ENCODE data around the gene NFKBIL1.

DNA sequence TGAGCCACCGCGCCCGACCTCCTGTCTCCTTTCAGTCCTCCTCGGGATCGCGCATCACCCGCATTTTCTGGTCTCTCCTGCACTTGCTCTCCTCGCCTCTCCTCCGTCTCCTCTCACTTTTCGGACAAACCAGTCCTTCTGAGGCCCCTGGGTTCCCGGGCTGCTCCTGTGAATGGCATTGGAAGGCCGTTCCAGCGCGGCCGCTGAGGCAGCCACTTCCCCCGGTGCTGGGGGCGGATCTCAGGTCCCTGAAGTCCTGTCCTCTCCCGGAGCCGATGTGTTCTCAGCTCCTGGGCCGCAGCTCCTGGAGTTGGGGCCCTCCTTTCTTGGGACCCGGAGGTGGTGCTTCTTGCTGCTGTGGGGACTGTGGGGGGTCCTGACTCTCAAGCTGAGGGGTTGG is 48.7 kb upstream of the NFKBIL1 start:
- TF ChIP-seq, protein P1, sequence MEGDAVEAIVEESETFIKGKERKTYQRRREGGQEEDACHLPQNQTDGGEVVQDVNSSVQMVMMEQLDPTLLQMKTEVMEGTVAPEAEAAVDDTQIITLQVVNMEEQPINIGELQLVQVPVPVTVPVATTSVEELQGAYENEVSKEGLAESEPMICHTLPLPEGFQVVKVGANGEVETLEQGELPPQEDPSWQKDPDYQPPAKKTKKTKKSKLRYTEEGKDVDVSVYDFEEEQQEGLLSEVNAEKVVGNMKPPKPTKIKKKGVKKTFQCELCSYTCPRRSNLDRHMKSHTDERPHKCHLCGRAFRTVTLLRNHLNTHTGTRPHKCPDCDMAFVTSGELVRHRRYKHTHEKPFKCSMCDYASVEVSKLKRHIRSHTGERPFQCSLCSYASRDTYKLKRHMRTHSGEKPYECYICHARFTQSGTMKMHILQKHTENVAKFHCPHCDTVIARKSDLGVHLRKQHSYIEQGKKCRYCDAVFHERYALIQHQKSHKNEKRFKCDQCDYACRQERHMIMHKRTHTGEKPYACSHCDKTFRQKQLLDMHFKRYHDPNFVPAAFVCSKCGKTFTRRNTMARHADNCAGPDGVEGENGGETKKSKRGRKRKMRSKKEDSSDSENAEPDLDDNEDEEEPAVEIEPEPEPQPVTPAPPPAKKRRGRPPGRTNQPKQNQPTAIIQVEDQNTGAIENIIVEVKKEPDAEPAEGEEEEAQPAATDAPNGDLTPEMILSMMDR (IDR thresholded peaks at IDR 0.05), result no peak
- no peak for TF ChIP-seq POLR2A (IDR thresholded peaks at IDR 0.05)
- TF ChIP-seq POLR2AphosphoS5 (IDR thresholded peaks at IDR 0.05; ENCODE audit: insufficient read depth in 1 of 2, low read depth in 1 of 2), result no peak
